DMS114 treated with DMSO at 0.1 percent for 48 hours (cell line): ENCODE measurements around the gene PSMA7.

Source experiments
- DNase-seq: peaks from one replicate; lab custom pipeline; 2025; ENCODE audit not compliant: unreplicated experiment; lab: John Stamatoyannopoulos, UW

The PSMA7 gene

DNA sequence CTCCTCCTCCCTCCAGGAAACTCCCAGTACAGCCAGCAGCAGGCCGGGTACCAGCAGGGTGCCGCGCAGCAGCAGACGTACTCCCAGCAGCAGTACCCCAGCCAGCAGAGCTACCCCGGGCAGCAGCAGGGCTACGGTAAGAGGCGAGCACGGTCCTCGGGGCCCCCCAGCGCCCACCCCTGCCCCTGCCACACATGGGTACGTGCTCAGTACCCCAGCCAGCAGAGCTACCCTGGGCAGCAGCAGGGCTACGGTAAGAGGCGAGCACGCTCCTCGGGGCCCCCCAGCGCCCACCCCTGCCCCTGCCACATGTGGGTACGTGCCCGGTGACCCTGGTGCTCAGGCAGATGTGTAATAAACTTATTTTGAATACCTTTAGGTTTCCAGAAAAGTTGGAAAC, 29.5 kb upstream of the PSMA7 start:
- no peak for DNase-seq

DNA sequence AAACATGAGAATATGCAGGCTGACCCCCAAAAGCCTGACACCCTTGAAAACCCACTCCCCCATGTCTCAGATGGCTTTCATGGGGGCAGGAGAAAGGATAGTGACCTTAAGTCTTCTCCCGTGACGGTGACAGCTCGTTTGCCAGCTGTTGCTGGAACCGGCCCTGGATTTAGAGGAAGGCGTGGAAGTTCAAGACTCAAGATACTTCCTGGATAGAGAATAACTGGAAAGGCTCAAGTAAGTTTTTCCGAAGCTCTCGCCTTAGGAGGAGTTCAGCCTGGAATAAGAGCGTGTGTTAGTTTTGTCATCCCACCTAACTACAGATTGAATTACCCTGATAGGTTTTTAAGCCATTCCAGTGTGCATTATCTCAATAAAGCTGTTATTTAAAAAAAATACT, 28.1 kb upstream of the PSMA7 start:
- DNase-seq, result no peak

DNA sequence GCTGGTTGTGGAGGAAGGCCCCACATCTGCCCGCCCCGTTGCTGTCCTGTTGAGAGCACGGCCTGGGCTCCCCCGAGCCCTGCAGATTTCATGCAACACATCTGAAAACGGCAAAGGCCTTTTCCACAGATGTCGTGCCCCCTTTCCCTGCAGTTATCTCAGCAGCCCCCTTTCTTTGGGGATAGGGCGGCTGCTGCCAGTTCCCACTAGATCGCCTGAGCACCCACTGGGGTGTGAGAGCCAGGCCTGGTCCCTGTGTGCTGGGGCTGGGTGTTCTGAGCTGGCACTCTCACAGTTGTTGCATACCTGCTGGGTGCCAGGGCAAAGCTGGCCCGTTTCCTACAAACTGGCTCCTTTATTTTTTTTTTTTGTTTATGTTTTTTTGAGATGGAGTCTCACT, 27.3 kb upstream of the PSMA7 start:
- DNase-seq, result no peak

DNA sequence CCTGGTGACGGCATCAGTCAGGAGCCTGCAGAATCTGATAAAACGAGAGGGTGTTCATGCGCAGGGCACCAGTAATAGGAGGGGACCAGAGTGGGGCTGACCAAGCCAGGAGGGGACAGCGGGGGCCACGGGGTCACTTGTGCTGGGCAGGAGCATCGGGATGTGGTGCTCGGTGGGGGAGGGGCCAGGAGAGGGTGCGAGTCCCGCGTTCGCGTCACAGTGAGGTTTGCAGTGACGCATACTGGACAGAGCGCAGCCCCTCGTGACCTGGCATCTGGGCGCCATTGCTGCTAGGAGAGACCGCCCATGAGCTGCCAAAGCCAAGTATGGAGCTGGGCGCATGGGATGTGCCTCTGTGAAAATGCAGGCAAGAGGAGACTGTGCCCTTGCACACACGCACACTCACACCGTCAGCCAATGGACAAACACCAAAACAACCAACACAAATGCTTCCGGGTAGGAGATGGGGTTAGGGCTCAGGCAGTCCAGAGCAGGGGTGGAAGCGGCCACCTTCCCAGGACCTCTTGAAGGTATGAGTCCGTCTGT, 25.8 kb upstream of the PSMA7 start:
- no peak for DNase-seq

DNA sequence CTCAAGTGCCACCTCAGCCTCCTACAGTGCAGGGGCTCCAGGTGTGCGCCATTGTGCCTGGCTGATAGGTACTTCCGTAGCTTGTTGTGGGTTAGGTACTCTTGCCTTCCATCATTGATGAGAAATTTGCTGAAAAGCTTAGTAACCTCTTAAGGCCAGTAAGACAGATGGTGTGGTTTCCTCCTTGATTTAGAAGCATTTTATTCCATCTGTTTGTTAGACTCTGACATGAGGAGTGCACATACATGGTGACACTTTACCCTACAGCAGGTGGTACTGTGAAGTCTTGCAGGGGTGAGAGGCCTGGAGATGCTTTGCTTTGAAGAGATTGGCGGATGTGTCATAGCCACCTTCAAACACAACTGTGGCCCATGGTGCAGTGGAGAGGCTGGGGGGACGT, 24.9 kb upstream of the PSMA7 start:
- no peak for DNase-seq

DNA sequence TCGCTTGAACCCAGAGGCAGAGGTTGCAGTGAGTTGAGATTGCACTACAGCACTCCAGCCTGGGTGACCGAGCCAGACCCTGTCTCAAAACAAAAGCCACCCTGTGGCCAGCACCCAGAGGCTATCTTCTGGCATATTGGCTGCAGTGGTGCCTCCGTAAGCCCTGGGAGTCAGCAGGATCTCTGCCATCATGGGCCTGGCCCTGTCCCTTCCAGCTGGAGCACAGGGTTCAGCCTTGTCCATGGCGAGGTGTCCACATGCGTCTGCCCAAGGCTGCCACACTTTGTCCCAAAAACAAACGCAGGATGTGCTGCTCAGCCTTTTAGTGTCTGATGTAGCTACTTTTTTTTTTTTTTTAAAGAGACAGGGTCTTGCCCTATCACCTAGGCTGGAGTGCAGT, 24.3 kb upstream of the PSMA7 start:
- no peak for DNase-seq

DNA sequence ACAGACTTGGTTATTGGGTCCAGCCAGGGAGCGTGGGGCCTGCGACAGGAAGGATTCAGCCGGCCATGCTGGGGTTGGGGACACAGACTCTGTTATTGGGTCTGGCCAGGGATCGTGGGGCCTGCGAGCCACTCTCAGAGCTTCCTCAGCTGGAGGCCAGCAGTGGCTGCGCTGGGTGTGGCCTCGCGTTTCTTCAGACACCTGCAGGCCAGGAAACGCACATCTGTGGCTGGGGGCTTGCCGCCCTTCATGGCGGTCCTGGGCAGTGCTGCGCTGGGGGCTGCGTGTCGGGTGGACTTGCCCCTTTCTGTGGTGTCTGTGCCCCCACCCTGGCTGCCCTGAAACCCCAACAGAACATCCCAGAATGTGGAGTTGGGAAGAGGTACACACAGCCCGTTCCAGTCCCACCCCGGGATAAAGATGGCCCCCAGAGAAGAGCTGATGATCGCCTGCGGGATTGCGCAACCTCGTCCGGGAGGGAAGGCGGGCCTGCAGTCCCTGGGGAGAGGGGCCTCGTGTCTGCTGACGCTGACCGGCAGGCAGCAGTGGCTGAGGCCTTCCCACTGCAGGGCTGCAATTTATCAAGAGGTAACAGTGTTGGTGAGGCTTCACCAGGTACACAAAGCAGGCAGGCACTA, 22.7 kb upstream of the PSMA7 start:
- DNase-seq, result no peak

DNA sequence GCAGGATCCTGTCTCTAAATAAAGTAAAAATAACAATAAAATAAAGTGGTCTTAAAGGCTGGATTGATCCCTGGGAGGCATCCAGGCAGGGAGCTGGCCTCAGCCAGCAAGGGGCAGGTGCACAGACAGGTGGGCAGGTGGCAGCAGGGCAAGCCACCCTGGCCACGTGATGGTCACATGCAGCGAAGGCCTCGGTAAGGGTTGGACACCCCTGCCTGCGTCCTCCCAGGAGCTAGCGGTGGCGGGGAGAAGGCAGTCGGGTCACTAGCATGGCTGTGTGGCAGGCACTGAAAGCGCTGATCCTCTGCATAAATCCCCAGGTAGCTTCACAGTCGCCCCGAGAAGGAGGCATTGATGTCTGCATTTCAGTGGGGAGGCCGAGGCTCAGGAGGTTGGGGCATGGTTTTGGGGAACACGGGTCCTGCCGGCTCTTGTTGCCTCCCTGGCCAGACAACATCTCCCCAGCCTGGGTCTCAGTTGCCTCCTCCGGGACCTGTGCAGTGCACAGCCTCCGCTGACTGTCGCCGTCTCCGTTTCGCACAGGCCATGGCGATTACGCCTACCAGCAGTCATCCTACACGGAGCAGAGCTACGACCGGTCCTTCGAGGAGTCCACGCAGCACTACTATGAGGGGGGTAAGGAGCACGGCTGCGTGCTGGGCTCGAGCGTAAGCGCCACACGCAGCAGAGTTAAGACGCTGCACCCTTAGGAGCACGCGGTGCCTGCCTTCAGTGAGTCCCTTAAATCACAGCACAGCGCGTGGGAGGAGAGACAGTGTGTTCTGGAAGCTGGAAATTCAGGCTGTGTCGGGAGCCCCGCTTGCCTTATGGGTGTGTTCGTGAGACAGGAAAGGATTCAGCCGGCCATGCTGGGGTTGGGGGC, 21.9 kb upstream of the PSMA7 start:
- DNase-seq, result no peak

DNA sequence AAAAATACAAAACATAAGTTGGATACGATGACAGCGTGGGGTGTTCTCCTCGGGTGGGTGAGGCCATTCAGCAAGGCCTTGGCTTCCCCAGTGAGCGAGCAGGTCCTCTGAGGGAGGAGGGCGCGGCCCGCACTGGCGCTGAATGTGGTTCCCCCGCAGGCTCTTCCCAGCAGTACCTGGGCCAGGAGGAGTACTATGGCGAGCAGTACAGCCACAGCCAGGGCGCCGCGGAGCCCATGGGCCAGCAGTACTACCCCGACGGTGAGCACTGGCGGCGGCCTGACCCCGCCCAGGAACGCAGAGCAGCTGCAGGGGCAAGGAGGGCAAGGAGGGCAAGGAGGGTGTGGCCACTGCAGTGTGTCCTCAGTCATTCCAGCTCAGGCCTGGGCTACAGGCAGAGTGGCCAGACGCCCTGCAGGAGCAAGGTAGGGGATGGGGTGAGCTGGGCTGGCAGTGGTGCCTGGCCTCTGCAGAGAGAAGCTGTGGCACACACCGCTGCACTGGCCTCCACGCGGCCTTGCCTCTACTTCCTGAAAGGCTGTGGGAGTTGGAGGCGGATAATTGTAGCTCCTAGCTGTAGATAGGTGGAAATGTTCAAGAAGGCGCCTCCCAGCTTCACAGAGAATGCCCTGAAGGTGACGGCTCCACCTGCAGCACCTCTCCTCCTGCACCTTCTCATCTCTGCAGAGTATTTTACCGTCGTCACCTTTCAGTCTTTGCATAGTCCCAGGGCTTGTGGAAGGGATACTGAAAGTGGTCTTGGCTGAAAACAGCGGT, 21.0 kb upstream of the PSMA7 start:
- DNase-seq, result no peak

DNA sequence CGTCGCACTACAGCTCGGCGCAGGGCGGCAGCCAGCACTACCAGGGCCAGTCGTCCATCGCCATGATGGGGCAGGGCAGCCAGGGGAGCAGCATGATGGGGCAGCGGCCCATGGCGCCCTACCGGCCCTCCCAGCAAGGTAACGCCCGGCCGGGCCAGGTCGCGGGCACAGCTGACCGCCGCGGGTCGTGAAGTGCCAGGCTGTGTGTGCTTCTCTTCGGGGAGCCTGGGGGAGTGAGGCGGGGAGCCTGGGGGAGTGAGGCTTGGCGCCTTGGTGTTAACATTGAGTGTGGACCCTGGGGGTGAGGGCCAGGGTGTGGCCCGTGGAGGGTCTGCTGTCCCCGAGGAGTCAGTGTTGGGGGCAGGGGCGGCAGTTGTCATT, 20.3 kb upstream of the PSMA7 start:
- DNase-seq, result no peak

DNA sequence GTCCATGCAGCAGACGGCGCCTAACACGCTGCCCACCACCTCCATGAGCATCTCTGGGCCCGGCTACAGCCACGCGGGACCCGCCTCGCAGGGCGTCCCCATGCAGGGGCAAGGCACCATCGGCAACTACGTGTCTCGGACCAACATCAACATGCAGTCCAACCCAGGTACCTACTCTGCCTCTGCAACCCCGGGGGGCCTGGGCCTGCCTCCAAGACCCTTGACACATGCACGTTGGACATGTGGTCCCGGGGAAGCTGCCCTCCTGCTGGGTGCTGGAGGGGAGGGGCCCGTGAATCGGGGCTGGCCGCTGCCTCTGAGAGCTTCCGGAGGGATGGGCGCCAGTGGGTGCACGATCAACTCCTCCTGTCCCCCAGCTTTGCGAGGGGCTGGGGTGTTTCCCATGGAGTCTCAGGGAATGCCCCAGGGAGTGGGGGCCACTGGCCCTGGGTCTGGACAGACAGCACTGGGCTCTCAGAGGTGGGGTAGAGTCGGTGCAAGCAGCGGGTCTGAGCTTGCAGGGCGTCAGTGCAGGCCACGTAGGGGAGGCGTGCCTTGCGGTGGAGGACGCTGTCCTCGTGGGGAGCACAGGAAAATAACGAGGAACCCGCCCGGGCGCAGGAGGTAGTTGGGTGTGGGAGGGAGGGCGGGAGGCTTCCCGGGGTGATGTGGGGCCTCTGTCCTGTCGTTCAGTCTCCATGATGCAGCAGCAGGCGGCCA, 19.7 kb upstream of the PSMA7 start:
- DNase-seq, result no peak

DNA sequence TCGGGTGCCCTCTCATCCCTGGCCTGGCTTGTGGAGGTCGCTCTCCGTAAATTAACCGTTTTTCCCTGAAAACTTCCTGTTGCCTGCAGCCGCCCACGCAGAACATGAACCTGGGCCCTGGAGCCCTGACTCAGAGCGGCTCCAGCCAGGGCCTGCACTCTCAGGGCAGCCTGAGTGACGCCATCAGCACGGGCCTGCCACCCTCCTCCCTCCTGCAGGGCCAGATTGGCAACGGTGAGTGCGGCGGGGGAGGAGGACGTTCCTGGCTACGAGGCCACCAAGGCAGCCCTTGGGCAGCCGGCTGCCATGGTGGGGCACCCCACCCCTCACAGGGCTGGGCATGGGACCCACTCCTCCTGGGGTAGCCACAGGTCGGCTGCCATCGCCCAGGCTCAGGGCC, 18.2 kb upstream of the PSMA7 start:
- no peak for DNase-seq

DNA sequence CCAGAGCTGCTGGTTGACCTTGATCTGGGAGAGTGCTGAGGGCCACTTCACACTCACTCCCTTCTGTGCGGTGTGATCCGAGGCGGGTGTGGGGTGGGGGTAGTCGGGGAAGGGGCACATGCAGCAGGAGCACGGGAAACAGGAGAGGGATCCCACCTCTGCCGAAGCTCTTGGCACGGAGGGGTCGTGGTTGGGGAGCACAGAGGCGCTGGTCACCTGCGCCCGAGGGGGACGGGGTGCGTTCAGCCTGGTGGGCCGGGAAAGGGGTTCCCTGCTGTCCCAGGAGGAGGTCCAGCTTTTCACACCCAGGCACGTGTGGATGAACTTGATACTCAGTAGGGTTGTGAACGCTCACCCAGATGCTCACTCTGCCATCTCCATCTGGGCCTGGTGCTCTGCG, 17.7 kb upstream of the PSMA7 start:
- no peak for DNase-seq

DNA sequence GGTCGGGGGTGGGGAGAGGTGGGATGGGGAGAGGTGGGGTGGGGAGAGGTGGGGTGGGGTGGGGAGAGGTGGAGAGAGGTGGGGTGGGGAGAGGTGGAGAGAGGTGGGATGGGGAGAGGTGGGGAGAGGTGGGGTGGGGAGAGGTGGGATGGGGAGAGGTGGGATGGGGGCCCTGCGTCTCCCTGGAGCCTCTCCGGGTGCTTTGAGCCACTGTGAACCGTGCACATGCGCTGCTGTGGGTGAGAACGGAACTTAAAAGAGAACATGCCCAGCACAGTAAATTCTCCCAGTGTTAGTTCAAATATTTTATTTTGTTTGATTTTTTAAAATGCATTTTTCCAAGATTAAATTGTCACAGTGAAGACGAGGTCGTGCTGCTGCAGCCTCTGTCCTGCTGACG, 17.1 kb upstream of the PSMA7 start:
- no peak for DNase-seq

DNA sequence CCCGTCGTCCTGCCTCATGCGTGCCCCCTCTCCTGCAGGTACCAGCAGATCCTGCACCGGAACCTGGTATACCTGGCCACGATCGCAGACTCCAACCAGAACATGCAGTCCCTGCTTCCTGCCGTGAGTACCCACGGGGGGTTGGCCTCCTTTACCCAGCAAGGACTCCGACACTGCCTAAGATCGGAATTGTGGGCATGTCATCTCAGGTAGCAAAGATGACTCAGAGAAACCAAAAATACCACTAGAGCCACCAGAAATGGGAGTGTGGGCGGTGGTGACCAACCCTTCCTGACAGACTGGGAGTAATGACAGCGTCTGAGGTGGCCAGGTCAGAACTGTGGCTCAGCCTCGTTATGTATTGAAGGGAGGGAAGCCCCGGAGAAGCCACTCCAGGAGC, 16.6 kb upstream of the PSMA7 start:
- DNase-seq, result no peak

DNA sequence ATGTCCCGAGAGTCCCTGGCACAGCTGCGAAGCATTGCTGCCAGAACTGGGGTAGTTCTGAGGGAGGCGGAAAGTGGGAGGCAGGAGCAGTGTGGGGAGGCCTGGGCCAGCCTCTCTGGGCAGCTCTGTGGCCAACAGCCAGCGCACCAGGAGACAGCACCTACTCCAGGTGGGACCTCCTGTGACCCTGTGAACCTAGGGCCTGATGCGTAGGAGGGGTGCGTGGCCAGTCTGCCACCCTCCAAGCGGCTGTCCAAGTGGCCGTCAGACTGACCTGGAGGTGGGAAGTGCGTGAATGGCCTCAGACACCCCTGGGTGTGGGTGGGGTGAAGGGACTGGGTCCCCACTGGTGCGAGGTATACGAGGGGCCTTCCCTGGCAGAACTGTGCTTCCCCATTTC, 15.9 kb upstream of the PSMA7 start:
- DNase-seq, result no peak

DNA sequence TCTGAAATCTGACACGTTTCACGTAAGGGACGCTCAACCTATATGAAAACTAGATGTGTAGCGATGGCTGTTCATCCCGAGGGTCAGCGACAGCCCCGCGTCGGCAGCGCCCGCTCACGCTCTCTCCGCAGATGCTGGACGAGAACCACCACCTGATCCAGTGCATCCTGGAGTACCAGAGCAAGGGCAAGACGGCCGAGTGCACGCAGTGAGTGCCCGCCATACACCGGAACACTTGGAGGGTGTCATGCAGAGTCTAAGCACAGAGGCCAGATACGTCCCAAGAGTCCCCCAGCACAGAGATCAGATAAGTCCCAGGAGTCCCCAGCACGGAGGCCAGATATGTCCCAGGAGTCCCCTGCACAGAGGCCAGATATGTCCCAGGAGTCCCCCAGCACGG, 15.3 kb upstream of the PSMA7 start:
- DNase-seq, result no peak

DNA sequence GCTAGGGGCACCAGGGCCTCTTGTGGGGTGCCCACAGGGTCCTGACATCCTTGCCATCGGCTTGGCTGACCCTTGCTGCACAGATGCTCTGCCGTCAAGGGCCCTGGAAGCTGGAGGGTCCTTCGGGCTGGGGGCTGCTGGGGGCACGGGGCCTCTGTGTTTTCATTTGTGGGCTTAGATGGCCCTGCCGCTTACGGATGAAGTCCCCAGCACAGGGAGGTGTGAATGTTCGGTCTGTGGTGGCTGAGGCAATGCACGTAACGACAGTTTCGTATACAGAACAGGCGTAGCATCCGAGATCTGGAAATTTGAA, 14.8 kb upstream of the PSMA7 start:
- no peak for DNase-seq

DNA sequence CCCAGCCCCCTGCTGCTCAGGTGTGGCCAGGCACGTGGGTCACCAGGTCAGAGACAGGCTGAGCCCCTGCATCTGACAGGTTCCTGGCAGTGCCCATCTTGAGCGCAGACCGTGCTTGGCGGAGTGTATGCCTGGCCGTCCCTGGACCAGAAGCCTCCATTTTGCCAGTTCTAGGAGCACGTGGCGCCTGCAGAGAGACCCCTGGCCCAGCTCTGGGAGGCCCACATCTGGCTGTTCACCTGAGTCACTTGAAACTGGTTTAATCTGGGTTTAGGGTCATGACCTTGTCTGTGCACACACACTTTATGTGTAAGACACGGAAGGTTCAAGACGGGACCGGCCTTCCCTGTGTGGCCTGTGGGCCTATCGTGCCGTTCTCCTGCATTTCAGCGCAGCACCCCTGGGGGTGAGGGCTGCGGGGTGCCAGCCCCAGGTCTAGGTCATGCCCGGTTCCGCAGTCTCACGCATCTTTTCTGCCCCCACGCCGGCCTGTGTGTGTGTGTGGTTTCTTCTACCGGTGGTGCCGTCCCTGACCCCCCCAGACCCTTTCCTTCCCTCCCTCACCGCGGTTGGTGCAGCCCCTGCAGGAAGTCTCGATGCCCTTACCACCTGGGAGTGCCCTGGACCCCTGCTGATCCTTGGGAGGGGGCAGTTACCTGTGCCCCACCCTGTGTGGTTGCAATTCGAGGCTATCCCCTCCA, 14.3 kb upstream of the PSMA7 start:
- DNase-seq, result no peak

DNA sequence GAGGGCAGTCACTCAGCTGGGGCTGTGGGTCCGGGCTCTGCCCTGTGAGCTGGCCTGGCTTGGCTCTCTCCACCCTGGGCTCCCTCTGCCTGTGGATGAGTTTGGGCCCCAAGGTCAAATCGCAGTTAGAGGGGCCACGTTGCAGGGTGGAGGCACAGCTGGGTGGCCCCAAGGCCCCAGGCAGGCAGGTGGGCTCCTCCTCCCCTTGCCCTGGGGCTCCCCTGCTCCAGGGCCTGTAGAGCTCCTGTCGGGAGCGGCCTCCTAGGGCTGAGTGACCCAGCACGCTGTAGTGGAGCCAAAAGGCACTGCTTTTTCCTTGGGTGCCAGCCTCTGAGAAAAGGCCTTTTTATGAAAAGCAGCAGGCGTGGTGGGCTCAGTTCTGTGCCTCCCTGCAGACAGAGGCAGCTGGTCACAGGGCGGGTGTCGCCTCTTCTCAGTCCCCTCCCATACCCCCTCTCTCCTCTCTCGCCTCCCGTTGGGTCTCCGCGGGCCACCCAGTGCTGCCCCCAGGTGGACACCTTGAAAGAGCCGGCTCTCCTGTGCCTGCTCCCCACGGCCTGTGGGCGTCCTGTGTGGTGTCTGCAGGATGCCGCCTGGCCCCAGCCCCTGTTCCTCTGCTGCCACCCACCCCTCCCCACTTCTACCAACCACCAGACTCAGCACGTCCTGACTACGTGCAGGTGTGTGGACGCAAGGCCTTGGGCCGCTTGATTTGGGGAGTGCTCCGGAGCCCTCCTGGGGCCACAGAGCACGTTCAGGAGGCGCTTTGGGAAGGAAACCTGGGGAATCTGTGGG, 13.6 kb upstream of the PSMA7 start:
- DNase-seq, result no peak
